IPS-15b (cell line): ENCODE measurements around the gene PDCD10.

Source experiments
- H3K27me3 ChIP-seq: one replicate; pipeline ENCODE4 v1.6.1; 2013; ENCODE audit warnings: low read length; ENCODE audit not compliant: control insufficient read depth, insufficient read depth
- H3K36me3 ChIP-seq: one replicate; pipeline ENCODE4 v1.6.1; 2013; ENCODE audit warnings: low read length; ENCODE audit not compliant: control insufficient read depth, insufficient read depth
- H3K4me1 ChIP-seq: one replicate; pipeline ENCODE4 v1.6.1; 2013; ENCODE audit warnings: mild to moderate bottlenecking, low read length; ENCODE audit not compliant: control insufficient read depth, insufficient read depth
- H3K4me3 ChIP-seq: one replicate; pipeline ENCODE4 v1.5.1; 2013; ENCODE audit warnings: low read depth, low read length
- H3K9ac ChIP-seq: one replicate; pipeline ENCODE4 v1.6.1; 2013; ENCODE audit warnings: low read depth, mild to moderate bottlenecking, low read length
- H3K9me3 ChIP-seq: one replicate; pipeline ENCODE4 v1.6.1; 2013; ENCODE audit warnings: mild to moderate bottlenecking, low read length; ENCODE audit not compliant: control insufficient read depth, insufficient read depth

Gene PDCD10

DNA sequence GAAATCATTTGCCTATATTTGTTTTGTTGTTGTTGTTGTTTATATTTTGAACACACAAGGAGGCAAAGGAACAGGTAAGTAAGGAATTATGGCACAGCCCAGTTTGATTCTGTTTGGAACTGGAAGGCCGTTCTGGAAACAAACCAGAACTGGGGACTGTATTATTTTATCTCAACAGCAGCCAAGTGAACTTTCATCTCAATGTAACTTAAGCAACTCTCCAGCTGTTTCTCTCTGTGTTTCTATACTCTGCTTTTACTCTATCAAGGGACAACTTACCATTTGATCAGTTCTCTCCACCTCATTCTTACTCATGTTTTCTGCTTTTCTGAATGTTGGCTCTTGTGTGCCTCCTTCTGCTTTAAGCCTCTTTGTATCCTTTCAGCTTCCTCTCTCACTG, 65.0 kb downstream of the PDCD10 start:
- Histone ChIP-seq H3K9ac (no peak overlapping the region), H3K4me1 (no peaks in the 10 kb centered on the region), H3K36me3 (no peaks in the 10 kb centered on the region)

DNA sequence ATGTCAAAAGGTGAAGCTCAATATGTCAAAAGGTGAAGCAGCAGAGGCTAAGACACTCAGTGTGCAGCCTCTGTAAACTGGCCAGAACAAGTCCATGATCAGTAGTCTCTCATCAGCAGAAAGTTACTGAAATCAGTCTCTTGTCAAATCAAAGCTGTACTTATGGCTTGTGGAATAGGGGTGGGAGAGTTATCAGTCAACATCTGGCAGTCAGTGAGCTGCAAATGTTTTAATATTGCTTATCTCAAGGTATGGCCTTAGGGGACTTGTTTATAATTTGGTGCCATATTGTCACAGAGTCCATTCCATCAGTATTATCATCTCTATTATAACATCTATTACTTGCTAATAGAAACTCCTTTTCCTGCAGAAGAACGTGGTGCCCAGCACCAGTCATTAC, 66.0 kb downstream of the PDCD10 start:
- no peaks in the 10 kb centered on the region for H3K4me1 ChIP-seq
- H3K4me3 ChIP-seq, result no peak overlapping the region
- H3K9me3 ChIP-seq, result no peaks in the 10 kb centered on the region
- H3K36me3 ChIP-seq, result no peaks in the 10 kb centered on the region
- no peak overlapping the region for H3K9ac ChIP-seq
- no peaks in the 10 kb centered on the region for H3K27me3 ChIP-seq

More for the DNA sequence above, 65.0 kb downstream of the PDCD10 start:
- no peaks in the 10 kb centered on the region for H3K27me3 ChIP-seq
- H3K4me3 ChIP-seq, result no peak overlapping the region
- no peaks in the 10 kb centered on the region for H3K9me3 ChIP-seq

- Histone ChIP-seq H3K4me3 (no peak overlapping the region), H3K4me1 (no peaks in the 10 kb centered on the region), H3K9ac (no peak overlapping the region), H3K9me3 (no peaks in the 10 kb centered on the region), H3K27me3 (no peaks in the 10 kb centered on the region), H3K36me3 (no peaks in the 10 kb centered on the region)
These were observed 68.1 kb downstream of the PDCD10 start for GRCh38 chr3:167666563-167666962.

DNA sequence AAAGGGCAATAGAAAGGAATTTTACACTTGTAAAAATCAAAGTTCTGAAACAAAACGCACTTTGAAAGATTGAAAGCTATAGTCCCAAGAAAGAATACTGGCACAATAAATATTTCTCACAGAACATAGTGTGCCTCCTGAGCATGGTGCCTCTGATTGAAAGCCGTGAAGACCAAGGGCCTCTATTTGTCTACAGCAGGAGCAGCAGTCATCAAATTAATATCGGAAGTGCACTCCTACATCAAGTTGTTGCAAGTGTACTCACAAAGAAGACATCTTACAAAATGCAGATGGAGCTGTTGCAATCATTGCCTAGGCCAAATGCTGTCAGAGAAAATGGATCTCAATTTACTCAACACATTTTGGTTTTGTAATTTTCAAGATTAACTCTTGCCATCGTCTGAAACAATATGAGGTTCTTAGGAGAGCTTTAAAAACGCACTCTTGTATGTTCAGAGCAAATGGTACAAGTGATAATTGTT, 71.7 kb downstream of the PDCD10 start:
- H3K9ac ChIP-seq, result no peak overlapping the region

GRCh38 chr3:167657684-167658225, 76.9 kb downstream of the PDCD10 start:
- no peak overlapping the region for H3K9ac ChIP-seq
- no peaks in the 10 kb centered on the region for H3K36me3 ChIP-seq
- no peaks in the 10 kb centered on the region for H3K27me3 ChIP-seq
- H3K4me1 ChIP-seq, result peaks cover 17% of the 10 kb centered on the region
- H3K4me3 ChIP-seq, result no peak overlapping the region
- no peaks in the 10 kb centered on the region for H3K9me3 ChIP-seq

More for the DNA sequence above, 71.7 kb downstream of the PDCD10 start:
- H3K27me3 ChIP-seq, result no peaks in the 10 kb centered on the region
- no peak overlapping the region for H3K4me3 ChIP-seq
- no peaks in the 10 kb centered on the region for H3K36me3 ChIP-seq
- H3K4me1 ChIP-seq, result peaks cover 1% of the 10 kb centered on the region
- no peaks in the 10 kb centered on the region for H3K9me3 ChIP-seq

GRCh38 chr3:167656821-167657220, 77.9 kb downstream of the PDCD10 start:
- Histone ChIP-seq H3K36me3 (no peaks in the 10 kb centered on the region), H3K4me3 (no peak overlapping the region), H3K4me1 (peaks cover 19% of the 10 kb centered on the region), H3K9me3 (no peaks in the 10 kb centered on the region), H3K9ac (no peak overlapping the region), H3K27me3 (no peaks in the 10 kb centered on the region)

- H3K27me3 ChIP-seq, result no peaks in the 10 kb centered on the region
- H3K9ac ChIP-seq, result no peak within 1 kb of the TSS
- no peak within 1 kb of the TSS for H3K4me3 ChIP-seq
- H3K9me3 ChIP-seq, result no peaks in the 10 kb centered on the region
- H3K36me3 ChIP-seq, result no peaks in the 10 kb centered on the region
- H3K4me1 ChIP-seq, result peaks cover 19% of the 10 kb centered on the region
These were observed 80.9 kb downstream of the PDCD10 start, which contains the start of gene WDR49 for GRCh38 chr3:167653760-167654159. TSS of gene WDR49 (minus strand) at chr3:167653942. CDS start at chr3:167653425, 517 bp downstream.

GRCh38 chr3:167653155-167653554, 81.5 kb downstream of the PDCD10 start:
- no peaks in the 10 kb centered on the region for H3K36me3 ChIP-seq
- no peaks in the 10 kb centered on the region for H3K9me3 ChIP-seq
- H3K4me1 ChIP-seq, result peaks cover 19% of the 10 kb centered on the region
- no peak overlapping the region for H3K4me3 ChIP-seq
- H3K9ac ChIP-seq, result no peak overlapping the region
- no peaks in the 10 kb centered on the region for H3K27me3 ChIP-seq

GRCh38 chr3:167651826-167652225, 82.9 kb downstream of the PDCD10 start:
- no peaks in the 10 kb centered on the region for H3K9me3 ChIP-seq
- no peak overlapping the region for H3K4me3 ChIP-seq
- H3K9ac ChIP-seq, result no peak overlapping the region
- no peaks in the 10 kb centered on the region for H3K27me3 ChIP-seq
- H3K36me3 ChIP-seq, result no peaks in the 10 kb centered on the region
- H3K4me1 ChIP-seq, result peaks cover 11% of the 10 kb centered on the region

DNA sequence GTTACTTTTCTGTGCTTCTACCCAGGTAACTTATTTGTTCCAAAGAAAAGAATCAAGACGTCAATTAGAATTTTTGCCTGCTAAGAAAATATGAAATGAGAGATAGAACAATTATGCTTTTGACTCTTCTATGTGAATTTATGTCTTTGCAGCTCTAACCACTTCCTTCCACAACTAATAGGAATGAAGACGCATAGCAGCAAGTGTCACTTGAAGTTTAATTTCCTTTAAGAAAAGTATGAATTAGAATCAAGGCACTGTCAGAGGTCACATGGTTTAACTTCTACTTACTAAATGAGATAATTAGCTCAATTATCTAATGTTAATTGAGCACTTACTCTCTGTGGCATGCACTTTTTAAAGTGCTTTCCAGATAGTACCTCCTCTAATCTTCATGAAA, 84.2 kb downstream of the PDCD10 start:
- Histone ChIP-seq H3K36me3 (no peaks in the 10 kb centered on the region), H3K27me3 (no peaks in the 10 kb centered on the region), H3K4me1 (peaks cover 11% of the 10 kb centered on the region), H3K9ac (no peak overlapping the region), H3K4me3 (no peak overlapping the region), H3K9me3 (no peaks in the 10 kb centered on the region)

- peaks cover 11% of the 10 kb centered on the region for H3K4me1 ChIP-seq
- no peak overlapping the region for H3K4me3 ChIP-seq
- no peak overlapping the region for H3K9ac ChIP-seq
- H3K36me3 ChIP-seq, result no peaks in the 10 kb centered on the region
- no peaks in the 10 kb centered on the region for H3K27me3 ChIP-seq
- no peaks in the 10 kb centered on the region for H3K9me3 ChIP-seq
These were observed 84.9 kb downstream of the PDCD10 start for GRCh38 chr3:167649746-167650145.

DNA sequence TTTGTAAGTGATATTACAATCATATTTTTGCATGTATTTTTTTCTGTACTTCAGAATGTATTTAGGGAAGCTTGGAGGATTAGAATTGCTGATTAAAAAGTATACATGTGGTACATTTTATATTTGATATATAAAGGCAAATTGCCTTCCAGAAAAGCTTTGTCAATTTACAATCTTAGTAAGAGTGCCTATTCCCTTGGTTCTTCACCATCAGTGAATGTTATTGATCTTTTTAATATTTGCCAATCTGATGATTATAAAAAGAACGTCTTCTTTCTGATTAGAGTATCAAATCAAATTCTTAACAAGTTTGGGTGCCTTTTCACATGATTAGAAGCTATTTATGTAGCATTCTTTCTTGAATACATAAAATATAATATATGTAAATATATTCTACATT, 90.1 kb downstream of the PDCD10 start:
- H3K27me3 ChIP-seq, result no peaks in the 10 kb centered on the region
- H3K36me3 ChIP-seq, result no peaks in the 10 kb centered on the region
- no peak overlapping the region for H3K9ac ChIP-seq
- H3K4me1 ChIP-seq, result no peaks in the 10 kb centered on the region
- no peaks in the 10 kb centered on the region for H3K9me3 ChIP-seq
- H3K4me3 ChIP-seq, result no peak overlapping the region
